ENCODE results near the gene SPINK1. TPM values are rescaled to one million over a fixed set of nuclear protein-coding genes. Genes with fewer than 3 reads are reported as not detected.
"Not testable (repeated sequence)": the region's sequence is repeated elsewhere in the genome, so short reads cannot be mapped to it uniquely, and the experiment has no call there.

SPINK1 gene
- total and polyA plus RNA-seq, 2 of the 13 experiments (the other 11 are each of a cell fraction or from before 2014, with no cell fraction given), result 14.7 to 17.1 TPM

DNA sequence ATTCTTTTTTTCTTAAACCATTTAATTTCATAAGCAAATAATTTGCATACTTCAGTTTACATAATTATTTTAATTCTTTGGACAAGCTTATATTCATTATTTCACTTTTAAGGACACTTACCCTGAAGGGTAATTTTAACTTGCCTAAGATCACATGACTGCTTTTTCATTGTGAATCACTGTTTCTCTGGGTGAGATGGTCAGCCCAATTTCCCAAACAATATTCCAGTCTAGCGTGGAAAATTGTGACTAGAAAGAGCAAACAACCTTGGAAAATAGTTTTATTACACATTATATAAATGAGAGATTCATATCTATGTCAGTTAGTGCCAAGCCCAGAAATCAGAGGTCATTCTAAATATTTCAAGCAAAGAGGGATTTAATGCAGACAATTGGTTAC is 27.5 kb downstream of the SPINK1 start:
- FAIRE-seq, result no peak
- in situ Hi-C loops (cut with HindIII; ENCODE audit: extremely low pct_ligation_motif_present, low pct_unique_long_range_greater_than_20kb), result no loop called here
- CTCF ChIA-PET (ENCODE audit: low intra/inter-chr PET ratio, low total read pairs), result no interaction called here

GRCh38 chr5:147803161-147803560 is 28.3 kb downstream of the SPINK1 start:
- H3K36me3 ChIP-seq (replicated peaks in 1 of 2; ENCODE audit: control insufficient read depth in 1 of 2, insufficient read depth in 2 of 2, low read length in 2 of 2); FAIRE-seq; H3K4me2 ChIP-seq (ENCODE audit: low read depth, low read length); H3K79me2 ChIP-seq (ENCODE audit: insufficient read depth, low read length); DNase-seq (ENCODE audit: low spot score); H3K27ac ChIP-seq (ENCODE audit: extremely low read length, insufficient read depth, low read length); BruUV-seq (replicated peaks); H3K9me3 ChIP-seq (ENCODE audit: low read length); H3K4me3 ChIP-seq (replicated peaks in 1 of 3; ENCODE audit: insufficient read depth in 1 of 3, low read depth in 2 of 3, low read length in 3 of 3); POLR2A ChIA-PET; H4K20me1 ChIP-seq (ENCODE audit: insufficient read depth, low read length); H2AFZ ChIP-seq (ENCODE audit: low read length); ATAC-seq; intact Hi-C loops (cut with micrococcal nuclease; ENCODE audit: unreplicated experiment); H3K9ac ChIP-seq (ENCODE audit: insufficient read depth, low read depth, low read length); H3K27me3 ChIP-seq (ENCODE audit: control insufficient read depth in 1 of 2, insufficient read depth in 2 of 2, low read length in 2 of 2); CTCF ChIA-PET (ENCODE audit: low intra/inter-chr PET ratio, low total read pairs); H3K4me1 ChIP-seq (ENCODE audit: insufficient read depth, low read length); in situ Hi-C loops (cut with HindIII; ENCODE audit: extremely low pct_ligation_motif_present, low pct_unique_long_range_greater_than_20kb): not testable (repeated sequence)
- WGBS (ENCODE audit: low lambda C conversion rate), result 18% methylated on average over 3 of the region's 3 CpGs

More for the DNA sequence above, 27.5 kb downstream of the SPINK1 start:
- no peaks in the 10 kb centered on the region for H3K4me1 ChIP-seq (ENCODE audit: insufficient read depth, low read length)
- intact Hi-C loops (cut with micrococcal nuclease; ENCODE audit: unreplicated experiment), result no loop called here
- no peak overlapping the region for H2AFZ ChIP-seq (ENCODE audit: low read length)
- no peaks in the 10 kb centered on the region for H3K27me3 ChIP-seq (ENCODE audit: control insufficient read depth in 1 of 2, insufficient read depth in 2 of 2, low read length in 2 of 2)
- no peak overlapping the region for H3K4me3 ChIP-seq (replicated peaks in 1 of 3; ENCODE audit: insufficient read depth in 1 of 3, low read depth in 2 of 3, low read length in 3 of 3)
- no peak overlapping the region for H3K9ac ChIP-seq (ENCODE audit: insufficient read depth, low read depth, low read length)
- no TSS peak for BruUV-seq (replicated peaks)
- POLR2A ChIA-PET, result no interaction called here
- WGBS (ENCODE audit: low lambda C conversion rate), result 0% methylated on average over 1 of the region's 1 CpG
- no peak overlapping the region for H3K4me2 ChIP-seq (ENCODE audit: low read depth, low read length)
- ATAC-seq, result no peak
- no peaks in the 10 kb centered on the region for H3K79me2 ChIP-seq (ENCODE audit: insufficient read depth, low read length)
- no peak overlapping the region for H3K27ac ChIP-seq (ENCODE audit: extremely low read length, insufficient read depth, low read length)
- no peak for DNase-seq (ENCODE audit: low spot score)
- H4K20me1 ChIP-seq (ENCODE audit: insufficient read depth, low read length), result no peaks in the 10 kb centered on the region
- no peaks in the 10 kb centered on the region for H3K36me3 ChIP-seq (replicated peaks in 1 of 2; ENCODE audit: control insufficient read depth in 1 of 2, insufficient read depth in 2 of 2, low read length in 2 of 2)
- H3K9me3 ChIP-seq (ENCODE audit: low read length), result no peaks in the 10 kb centered on the region
- TF ChIP-seq FOXM1 (CRISPR knock-in tag; IDR thresholded peaks at IDR 0.05) (no peak), RNF2 (conservative IDR thresholded peaks at IDR 0.05; ENCODE audit: low read depth) (no peak), ZNF333 (CRISPR knock-in tag; IDR thresholded peaks at IDR 0.05; ENCODE audit: borderline replicate concordance) (no peak), KLF6 (CRISPR knock-in tag; IDR thresholded peaks at IDR 0.05) (no peak), MXD3 (CRISPR knock-in tag; IDR thresholded peaks at IDR 0.05) (no peak), HMG20B (CRISPR knock-in tag; conservative IDR thresholded peaks at IDR 0.05) (no peak), NR1H2 (CRISPR knock-in tag; IDR thresholded peaks at IDR 0.05; ENCODE audit: borderline replicate concordance, low read depth) (no peak), TGIF2 (CRISPR knock-in tag; IDR thresholded peaks at IDR 0.05) (no peak), SOX5 (CRISPR knock-in tag; IDR thresholded peaks at IDR 0.05; ENCODE audit: borderline replicate concordance) (no peak), KDM2A (CRISPR knock-in tag; IDR thresholded peaks at IDR 0.05; ENCODE audit: borderline replicate concordance, low read depth) (no peak), ZNF260 (CRISPR knock-in tag; IDR thresholded peaks at IDR 0.05; ENCODE audit: borderline replicate concordance, low read depth) (no peak), TBX3 (IDR thresholded peaks at IDR 0.05; ENCODE audit: borderline replicate concordance) (no peak), SYNCRIP (IDR thresholded peaks at IDR 0.05; ENCODE audit: insufficient read depth, low read depth, low read length) (no peak)
- TF ChIP-seq, protein P1, sequence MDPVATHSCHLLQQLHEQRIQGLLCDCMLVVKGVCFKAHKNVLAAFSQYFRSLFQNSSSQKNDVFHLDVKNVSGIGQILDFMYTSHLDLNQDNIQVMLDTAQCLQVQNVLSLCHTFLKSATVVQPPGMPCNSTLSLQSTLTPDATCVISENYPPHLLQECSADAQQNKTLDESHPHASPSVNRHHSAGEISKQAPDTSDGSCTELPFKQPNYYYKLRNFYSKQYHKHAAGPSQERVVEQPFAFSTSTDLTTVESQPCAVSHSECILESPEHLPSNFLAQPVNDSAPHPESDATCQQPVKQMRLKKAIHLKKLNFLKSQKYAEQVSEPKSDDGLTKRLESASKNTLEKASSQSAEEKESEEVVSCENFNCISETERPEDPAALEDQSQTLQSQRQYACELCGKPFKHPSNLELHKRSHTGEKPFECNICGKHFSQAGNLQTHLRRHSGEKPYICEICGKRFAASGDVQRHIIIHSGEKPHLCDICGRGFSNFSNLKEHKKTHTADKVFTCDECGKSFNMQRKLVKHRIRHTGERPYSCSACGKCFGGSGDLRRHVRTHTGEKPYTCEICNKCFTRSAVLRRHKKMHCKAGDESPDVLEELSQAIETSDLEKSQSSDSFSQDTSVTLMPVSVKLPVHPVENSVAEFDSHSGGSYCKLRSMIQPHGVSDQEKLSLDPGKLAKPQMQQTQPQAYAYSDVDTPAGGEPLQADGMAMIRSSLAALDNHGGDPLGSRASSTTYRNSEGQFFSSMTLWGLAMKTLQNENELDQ (CRISPR knock-in tag; IDR thresholded peaks at IDR 0.05; ENCODE audit: borderline replicate concordance), result no peak

Data from HepG2 (cell line).